T-cell (primary cell): Measurements from ENCODE around the gene ANKRD34C. TPM values are rescaled to one million over a fixed set of nuclear protein-coding genes. Genes with fewer than 3 reads are reported as not detected.
A peak's percentile ranks its signal among the peaks of the same experiment; 100 is the strongest.

Experiments
- ATAC-seq, 4 experiments: fragments of 200-7000 bp in 3 of 4; fragments of 150-1000 bp in 1 of 4; cut with Tn5 transposase; replicated peaks in 1 of 4; 1 replicate in 3 of 4; 2 replicates in 1 of 4; pipeline ENCODE4 v1.10.0; 2021; ENCODE audit warnings: moderate library complexity in 3 of 4, mild to moderate bottlenecking in 2 of 4, moderate number of reproducible peaks in 1 of 4
- CTCF ChIA-PET, 2 donors: fragments of 300-600 bp; sonication (Branson Sonifier 250); formaldehyde crosslinking; loops; one replicate each; lab custom pipeline; 2022; ENCODE audit warnings: antibody characterized with exemption in 2 of 2; lab: Charles Lee
- POLR2A ChIA-PET, 2 donors: fragments of 300-600 bp; sonication (Branson Sonifier 250); formaldehyde crosslinking; loops; one replicate each; lab custom pipeline; 2022; ENCODE audit warnings: antibody characterized with exemption in 2 of 2; lab: Charles Lee
- DNase-seq, 35 experiments: peaks; one replicate each; pipeline versions ENCODE4 v3.0.0 to v3.0.0-alpha.2; 2013 to 2023
- H3K27ac ChIP-seq: one replicate; pipeline ENCODE4 v1.5.1; 2013; ENCODE audit warnings: low read length
- H3K27me3 ChIP-seq, 2 experiments: replicated peaks in 1 of 2; 1 replicate in 1 of 2; 2 replicates in 1 of 2; pipeline versions ENCODE4 v1.6.1 to v1.7.0; 2013; ENCODE audit warnings: low read length in 1 of 2, mixed read lengths in 1 of 2; ENCODE audit not compliant: control insufficient read depth in 2 of 2, insufficient read depth in 2 of 2; ENCODE audit errors: extremely low read depth in 1 of 2
- H3K36me3 ChIP-seq, 2 donors: 1 replicate in 1 of 2; 2 replicates in 1 of 2; pipeline versions ENCODE4 v1.6.1 to v1.7.0; 2013; ENCODE audit warnings: low read length in 1 of 2; ENCODE audit not compliant: control insufficient read depth in 2 of 2, insufficient read depth in 1 of 2; ENCODE audit errors: extremely low read depth in 1 of 2
- H3K4me1 ChIP-seq, 2 experiments: 1 replicate in 1 of 2; 2 replicates in 1 of 2; pipeline versions ENCODE4 v1.6.1 to v1.7.0; 2013; ENCODE audit warnings: low read length in 2 of 2, mixed read lengths in 1 of 2; ENCODE audit not compliant: insufficient read depth in 2 of 2, control insufficient read depth in 1 of 2; ENCODE audit errors: extremely low read depth in 1 of 2
- H3K4me3 ChIP-seq, 2 donors: 1 replicate in 1 of 2; 2 replicates in 1 of 2; pipeline versions ENCODE4 v1.5.1 to v1.7.0; 2013; ENCODE audit warnings: mild to moderate bottlenecking in 2 of 2, low read length in 1 of 2, moderate library complexity in 1 of 2; ENCODE audit not compliant: control insufficient read depth in 1 of 2; ENCODE audit errors: extremely low read depth in 1 of 2
- H3K9me3 ChIP-seq: 2 replicates; pipeline ENCODE4 v1.7.0; 2013
- H3K27ac Mint-ChIP-seq, 2 donors: one replicate each; pipeline ENCODE4 v1.8.0; 2020 to 2021; ENCODE audit warnings: mild to moderate bottlenecking in 2 of 2, mixed read lengths in 2 of 2
- H3K27me3 Mint-ChIP-seq, 2 donors: one replicate each; pipeline ENCODE4 v1.8.0; 2021 to 2022; ENCODE audit warnings: mixed read lengths in 2 of 2
- H3K36me3 Mint-ChIP-seq: one replicate; pipeline ENCODE4 v1.8.0; 2021; ENCODE audit warnings: mixed read lengths
- H3K4me1 Mint-ChIP-seq, 3 donors: one replicate each; pipeline ENCODE4 v1.8.0; 2020 to 2022; ENCODE audit warnings: mixed read lengths in 3 of 3, mild to moderate bottlenecking in 1 of 3
- H3K4me3 Mint-ChIP-seq, 3 donors: one replicate each; pipeline ENCODE4 v1.8.0; 2020 to 2022; ENCODE audit warnings: mild to moderate bottlenecking in 3 of 3, mixed read lengths in 3 of 3, moderate library complexity in 3 of 3
- H3K9me3 Mint-ChIP-seq, 3 donors: one replicate each; pipeline ENCODE4 v1.8.0; 2020 to 2022; ENCODE audit warnings: mixed read lengths in 3 of 3
- WGBS: methylation state at CpG from one replicate; pipeline ENCODE4 v1.1.5; 2013; ENCODE audit warnings: missing lambda C conversion rate; ENCODE audit not compliant: insufficient coverage; 5-methylcytosine and 5-hydroxymethylcytosine counted together
- total RNA-seq, 35 experiments: library from RNA in 6 of 35; stranded (reverse) in 6 of 35; fragments of 120-200 nt in 1 of 35; gene quantifications; one replicate each; pipeline versions ENCODE4 v1.2.1 to v1.2.4 and lab custom pipeline; 2013 to 2026

Gene ANKRD34C
- total RNA-seq, 5 donors from 2014 or later (not counting 1 experiment from before 2014, with no cell fraction given), result not detected

DNA sequence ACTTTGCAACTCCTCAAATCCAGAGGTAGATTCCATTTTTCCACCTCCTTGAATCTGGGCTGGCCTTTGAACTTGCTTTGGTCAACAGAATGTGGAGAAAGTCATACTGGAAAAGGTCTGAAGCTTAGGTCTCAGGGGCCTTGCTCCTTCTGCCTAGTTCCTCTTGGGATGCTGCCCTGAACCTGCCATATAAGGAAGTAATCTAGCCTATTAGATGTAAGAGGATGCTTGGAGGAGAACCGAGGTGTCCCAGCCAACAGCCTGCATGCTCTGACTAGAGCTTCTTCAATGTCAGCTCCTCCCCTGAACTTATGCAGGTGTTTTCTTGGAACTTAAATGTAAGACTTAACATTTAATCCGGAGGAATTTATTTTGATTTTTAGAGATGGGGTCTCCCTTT is 26.4 kb downstream of the ANKRD34C start:
- Mint-ChIP-seq H3K9me3 (no peaks in the 10 kb centered on the region), H3K27me3 (peaks cover 23 to 26% of the 10 kb centered on the region in 2 donors), H3K27ac (no peak overlapping the region), H3K4me1 (peaks cover 25 to 31% (median 28%) of the 10 kb centered on the region in 3 donors), H3K36me3 (peaks cover 10% of the 10 kb centered on the region), H3K4me3 (no peak overlapping the region)
- Histone ChIP-seq H3K36me3 (peaks cover 2 to 4% of the 10 kb centered on the region in 2 donors), H3K9me3 (no peaks in the 10 kb centered on the region), H3K4me3 (no peak overlapping the region), H3K27me3 (peaks cover 0 to 8% of the 10 kb centered on the region in 2 experiments), H3K27ac (no peak overlapping the region), H3K4me1 (peaks cover 8 to 23% of the 10 kb centered on the region in 2 experiments)
- no peak for DNase-seq
- ChIA-PET CTCF (no interaction called here), POLR2A (no interaction called here)
- WGBS, result no CpG with 5 or more reads among the region's 2 CpGs
- no peak for ATAC-seq

DNA sequence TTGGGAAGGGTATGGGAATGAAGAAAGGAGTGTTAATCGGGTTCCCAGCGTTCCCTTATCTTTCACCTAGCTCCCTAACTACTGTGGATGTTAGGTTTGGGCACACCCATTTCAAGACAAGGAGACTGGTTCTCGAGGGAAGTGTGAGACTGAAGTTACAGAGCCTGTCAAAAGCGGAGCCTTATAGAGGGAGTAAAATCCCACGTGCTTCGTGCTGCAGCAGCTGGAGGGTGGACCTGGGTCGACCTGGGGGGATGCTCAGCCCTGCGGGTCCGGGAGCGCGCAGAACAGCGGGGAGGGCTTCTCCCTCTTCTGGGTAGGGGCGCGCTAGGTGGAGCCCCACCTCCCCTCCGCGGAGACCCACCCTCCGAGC is 28.1 kb downstream of the ANKRD34C start:
- Mint-ChIP-seq H3K4me1 (peaks cover 30 to 41% (median 37%) of the 10 kb centered on the region in 3 donors), H3K4me3 (peak overlapping the region; percentile 77 to 83 (median 82)), H3K27me3 (peaks cover 12 to 15% of the 10 kb centered on the region in 2 donors), H3K9me3 (no peaks in the 10 kb centered on the region), H3K27ac (no peak overlapping the region), H3K36me3 (peaks cover 25% of the 10 kb centered on the region)
- DNase-seq (peak in 2 of 35 experiments; percentile 0 to 5), ATAC-seq (peak; percentile 51 to 64 (median 59))
- no peaks in the 10 kb centered on the region for H3K27me3 ChIP-seq
- H3K9me3 ChIP-seq, result no peaks in the 10 kb centered on the region
- no peak overlapping the region for H3K27ac ChIP-seq
- H3K4me1 ChIP-seq, result peaks cover 8 to 24% of the 10 kb centered on the region in 2 experiments
- POLR2A ChIA-PET, result no interaction called here
- peaks cover 4 to 21% of the 10 kb centered on the region in 2 donors for H3K36me3 ChIP-seq
- H3K4me3 ChIP-seq, result peak overlapping the region; percentile 44 to 92
- CTCF ChIA-PET, result no interaction called here
- 0% methylated on average over 4 of the region's 17 CpGs for WGBS

DNA sequence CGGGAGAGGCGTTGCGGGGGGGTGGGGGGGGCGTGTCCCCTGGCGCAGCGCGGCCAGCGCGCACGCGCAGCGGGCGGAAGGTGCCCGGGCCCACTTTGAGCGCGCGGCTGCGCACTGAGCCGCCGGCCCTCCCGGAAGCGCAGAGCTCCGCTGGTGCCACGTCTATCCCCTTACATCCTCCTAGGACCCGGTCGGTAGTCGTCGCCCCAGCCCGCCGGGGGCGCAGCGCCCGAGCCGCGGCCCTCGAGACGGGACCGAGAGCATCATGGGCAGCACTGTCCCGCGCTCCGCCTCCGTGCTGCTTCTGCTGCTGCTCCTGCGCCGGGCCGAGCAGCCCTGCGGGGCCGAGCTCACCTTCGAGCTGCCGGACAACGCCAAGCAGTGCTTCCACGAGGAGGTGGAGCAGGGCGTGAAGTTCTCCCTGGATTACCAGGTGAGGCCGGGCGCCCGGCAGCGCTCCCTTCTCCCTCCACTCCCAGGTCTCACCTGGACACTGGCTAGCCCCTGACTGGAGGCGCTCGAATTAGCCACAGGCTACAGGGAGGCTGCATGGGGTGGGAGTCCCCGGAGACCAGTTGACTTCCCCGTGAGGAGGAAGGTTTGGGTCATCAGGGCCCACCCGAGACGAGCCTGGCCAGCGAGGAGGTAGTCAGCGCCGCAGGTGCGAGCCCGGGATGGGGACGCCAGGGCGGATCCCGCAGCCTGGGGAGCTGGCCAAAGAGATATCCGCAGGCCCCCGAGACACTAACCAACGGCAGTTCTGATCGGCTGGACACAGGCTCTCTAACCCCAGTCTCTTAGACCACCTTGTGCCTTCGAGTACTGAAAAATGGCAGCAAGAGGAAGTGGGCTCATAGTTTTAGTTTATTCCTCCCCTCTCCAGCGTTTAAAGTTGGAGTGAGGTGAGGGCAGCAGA is 28.7 kb downstream of the ANKRD34C start, which contains the start of gene TMED3:
TSS of gene TMED3 (plus strand) at position 128 of the 916 bp plus-strand sequence. CDS start at position 266, 138 bp downstream.
- ATAC-seq, result peak; percentile 90 to 97 (median 96)
- Mint-ChIP-seq H3K36me3 (peaks cover 32% of the 10 kb centered on the region), H3K4me1 (peaks cover 32 to 44% (median 39%) of the 10 kb centered on the region in 3 donors), H3K27ac (peak within 1 kb of the TSS in 1 of 2 donors; percentile 44), H3K9me3 (no peaks in the 10 kb centered on the region), H3K27me3 (peaks cover 8 to 12% of the 10 kb centered on the region in 2 donors), H3K4me3 (peak within 1 kb of the TSS; percentile 77 to 86 (median 82))
- peaks cover 4 to 28% of the 10 kb centered on the region in 2 donors for H3K36me3 ChIP-seq
- under 1% methylated on average over 53 of the region's 76 CpGs for WGBS
- H3K27me3 ChIP-seq, result no peaks in the 10 kb centered on the region
- no peaks in the 10 kb centered on the region for H3K9me3 ChIP-seq
- peaks cover 8 to 28% of the 10 kb centered on the region in 2 experiments for H3K4me1 ChIP-seq
- no peak within 1 kb of the TSS for H3K27ac ChIP-seq
- DNase-seq, result peak; percentile 48 to 89 (median 70)
- peak within 1 kb of the TSS; percentile 79 to 92 for H3K4me3 ChIP-seq
- ChIA-PET CTCF (interaction anchor here (0.5 to 0.6 kb wide), 2 partner anchors 610 to 1689 kb away, joined by 3 to 6 read pairs; partner anchors contain the start of gene TLNRD1 (in 1 of the 2)), POLR2A (no interaction called here)

GRCh38 chr15:79311901-79312553 is 29.5 kb downstream of the ANKRD34C start:
- no peak for DNase-seq
- H3K27me3 Mint-ChIP-seq, result peaks cover 8 to 12% of the 10 kb centered on the region in 2 donors
- Histone ChIP-seq H3K36me3 (peaks cover 4 to 35% of the 10 kb centered on the region in 2 donors), H3K4me1 (peaks cover 8 to 31% of the 10 kb centered on the region in 2 experiments), H3K9me3 (no peaks in the 10 kb centered on the region), H3K27ac (no peak overlapping the region), H3K4me3 (peak overlapping the region; percentile 79 to 92), H3K27me3 (no peaks in the 10 kb centered on the region)
- no peak for ATAC-seq
- ChIA-PET POLR2A (no interaction called here), CTCF (interaction anchor here (0.5 to 0.6 kb wide), 2 partner anchors 609 to 1688 kb away, joined by 3 to 6 read pairs; partner anchors contain the start of gene TLNRD1 (in 1 of the 2))
- H3K4me3 Mint-ChIP-seq, result peak overlapping the region; percentile 77 to 86 (median 82)
- peaks cover 40% of the 10 kb centered on the region for H3K36me3 Mint-ChIP-seq
- 61% methylated on average over 8 of the region's 8 CpGs for WGBS
- peak overlapping the region in 1 of 2 donors; percentile 44 for H3K27ac Mint-ChIP-seq
- H3K4me1 Mint-ChIP-seq, result peaks cover 39 to 52% (median 46%) of the 10 kb centered on the region in 3 donors
- H3K9me3 Mint-ChIP-seq, result no peaks in the 10 kb centered on the region

- Histone ChIP-seq H3K27me3 (no peaks in the 10 kb centered on the region), H3K4me1 (peaks cover 8 to 36% of the 10 kb centered on the region in 2 experiments), H3K9me3 (no peaks in the 10 kb centered on the region), H3K36me3 (peaks cover 8 to 57% of the 10 kb centered on the region in 2 donors), H3K27ac (no peak overlapping the region), H3K4me3 (no peak overlapping the region)
- peak overlapping the region in 1 of 3 donors; percentile 35 for H3K4me3 Mint-ChIP-seq
- no peak for ATAC-seq
- no peak for DNase-seq
- no peak overlapping the region for H3K27ac Mint-ChIP-seq
- peaks cover 53 to 70% (median 66%) of the 10 kb centered on the region in 3 donors for H3K4me1 Mint-ChIP-seq
- ChIA-PET CTCF (no interaction called here), POLR2A (no interaction called here)
- no CpG with 5 or more reads among the region's 1 CpG for WGBS
- H3K9me3 Mint-ChIP-seq, result no peaks in the 10 kb centered on the region
- H3K27me3 Mint-ChIP-seq, result peaks cover 4 to 5% of the 10 kb centered on the region in 2 donors
- peaks cover 61% of the 10 kb centered on the region for H3K36me3 Mint-ChIP-seq
Measured at GRCh38 chr15:79314186-79314585, 31.7 kb downstream of the ANKRD34C start.

DNA sequence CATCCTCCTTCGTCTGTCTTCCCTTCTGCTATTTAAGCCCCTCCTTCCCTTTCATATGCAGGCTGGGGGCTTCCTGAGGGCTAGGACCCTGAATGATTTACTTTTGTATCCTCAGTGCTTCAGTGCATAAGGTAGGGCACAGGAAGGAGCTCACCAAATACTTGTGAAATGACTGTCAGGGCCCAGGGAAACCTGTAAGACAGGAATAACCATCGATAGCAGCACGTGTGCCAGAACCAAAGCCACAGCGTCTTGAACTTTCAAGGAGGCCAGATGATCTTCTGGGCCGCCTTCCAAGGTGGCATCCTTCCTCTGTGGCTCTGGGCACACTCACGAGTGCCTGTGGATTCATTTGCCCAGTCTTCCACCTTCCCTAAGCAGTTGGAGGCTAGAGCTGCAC is 32.3 kb downstream of the ANKRD34C start:
- ChIA-PET CTCF (no interaction called here), POLR2A (no interaction called here)
- DNase-seq (no peak), ATAC-seq (no peak)
- Mint-ChIP-seq H3K4me1 (peaks cover 59 to 72% (median 70%) of the 10 kb centered on the region in 3 donors), H3K36me3 (peaks cover 67% of the 10 kb centered on the region), H3K27ac (no peak overlapping the region), H3K27me3 (peaks cover 3% of the 10 kb centered on the region in 2 donors), H3K9me3 (no peaks in the 10 kb centered on the region), H3K4me3 (no peak overlapping the region)
- WGBS, result 89% methylated on average over 4 of the region's 6 CpGs
- Histone ChIP-seq H3K4me3 (no peak overlapping the region), H3K27ac (no peak overlapping the region), H3K9me3 (no peaks in the 10 kb centered on the region), H3K4me1 (peaks cover 8 to 36% of the 10 kb centered on the region in 2 experiments), H3K27me3 (no peaks in the 10 kb centered on the region), H3K36me3 (peaks cover 8 to 58% of the 10 kb centered on the region in 2 donors)
